IMR-90 (cell line): ENCODE data around the gene RBM28.

ENCODE experiments used
- BHLHE40 ChIP-seq: fragments of 150-350 bp; IDR thresholded peaks from 2 replicates; pipeline ENCODE4 v1.6.1; 2016; ENCODE audit warnings: mild to moderate bottlenecking, low read depth, low read length
- CEBPB ChIP-seq: IDR thresholded peaks from 2 replicates; pipeline ENCODE4 v1.6.1; 2012; ENCODE audit warnings: low read depth, low read length, improper control_type of control experiment
- CHD1 ChIP-seq: IDR thresholded peaks from 2 replicates; pipeline ENCODE4 v1.6.1; 2012; ENCODE audit warnings: low read depth, low read length, improper control_type of control experiment
- CTCF ChIP-seq: conservative IDR thresholded peaks from 2 replicates; pipeline ENCODE4 v1.5.1; 2012; ENCODE audit warnings: mild to moderate bottlenecking, low read depth, low read length, improper control_type of control experiment
- MAFK ChIP-seq: IDR thresholded peaks from 2 replicates; pipeline ENCODE4 v1.6.1; 2012; ENCODE audit warnings: low read depth, low read length, improper control_type of control experiment
- MAZ ChIP-seq: IDR thresholded peaks from 2 replicates; pipeline ENCODE4 v1.6.1; 2012; ENCODE audit warnings: low read depth, mild to moderate bottlenecking, low read length, improper control_type of control experiment, moderate library complexity, borderline replicate concordance
- NFE2L2 ChIP-seq: fragments of 150-350 bp; IDR thresholded peaks from 2 replicates; pipeline ENCODE4 v1.6.1; 2016; ENCODE audit warnings: low read depth, mild to moderate bottlenecking, low read length
- POLR2A ChIP-seq: IDR thresholded peaks from 2 replicates; pipeline ENCODE4 v1.6.1; 2012; ENCODE audit warnings: mild to moderate bottlenecking, low read depth, low read length
- RAD21 ChIP-seq: IDR thresholded peaks from 2 replicates; pipeline ENCODE4 v1.6.1; 2012; ENCODE audit warnings: low read length, improper control_type of control experiment
- RFX5 ChIP-seq: IDR thresholded peaks from 2 replicates; pipeline ENCODE4 v1.8.0; 2012; ENCODE audit warnings: low read depth, mild to moderate bottlenecking, low read length, moderate library complexity
- SMC3 ChIP-seq: fragments of 150-350 bp; IDR thresholded peaks from 2 replicates; pipeline ENCODE4 v1.6.1; 2016; ENCODE audit warnings: low read depth, mild to moderate bottlenecking, antibody characterized with exemption, low read length, moderate library complexity

GRCh38 chr7:128356546-128357216 is 13.0 kb upstream of the RBM28 start:
- TF ChIP-seq RAD21 (no peak), POLR2A (no peak), CTCF (no peak), NFE2L2 (no peak), MAZ (no peak), CEBPB (no peak), BHLHE40 (no peak), RFX5 (no peak), SMC3 (no peak), MAFK (no peak), CHD1 (no peak)
